ENCODE data around the gene OR2G3.

OR2G3 gene

GRCh38 chr1:247605286-247605685, at the start of gene OR2G3:
TSS of gene OR2G3 (plus strand) at chr1:247605586. CDS start at chr1:247605586, 0 bp downstream.
- Mint-ChIP-seq H3K27me3 (peaks cover 9% of the 10 kb centered on the region), H3K27ac (no peak within 1 kb of the TSS), H3K9me3 (no peaks in the 10 kb centered on the region), H3K4me1 (ENCODE audit: low read depth) (no peaks in the 10 kb centered on the region), H3K36me3 (ENCODE audit: low read depth) (no peaks in the 10 kb centered on the region), H3K4me3 (no peak within 1 kb of the TSS)

- peaks cover 12% of the 10 kb centered on the region for H3K4me1 Mint-ChIP-seq (ENCODE audit: low read depth)
- H3K36me3 Mint-ChIP-seq (ENCODE audit: low read depth), result no peaks in the 10 kb centered on the region
- H3K27me3 Mint-ChIP-seq, result no peaks in the 10 kb centered on the region
- no peaks in the 10 kb centered on the region for H3K9me3 Mint-ChIP-seq
- H3K4me3 Mint-ChIP-seq, result no peak overlapping the region
- H3K27ac Mint-ChIP-seq, result peak overlapping the region; percentile 21
Measured at GRCh38 chr1:247557926-247558674, 47.3 kb upstream of the OR2G3 start.

- H3K27me3 Mint-ChIP-seq, result no peaks in the 10 kb centered on the region
- no peak overlapping the region for H3K27ac Mint-ChIP-seq
- H3K9me3 Mint-ChIP-seq, result no peaks in the 10 kb centered on the region
Measured at GRCh38 chr1:247561711-247562110, 43.7 kb upstream of the OR2G3 start.

GRCh38 chr1:247562198-247562597, 43.2 kb upstream of the OR2G3 start:
- Mint-ChIP-seq H3K36me3 (ENCODE audit: low read depth) (no peaks in the 10 kb centered on the region), H3K4me1 (ENCODE audit: low read depth) (peaks cover 12% of the 10 kb centered on the region), H3K27me3 (no peaks in the 10 kb centered on the region), H3K27ac (no peak overlapping the region), H3K9me3 (no peaks in the 10 kb centered on the region), H3K4me3 (no peak overlapping the region)

More at GRCh38 chr1:247561711-247562110, 43.7 kb upstream of the OR2G3 start:
- H3K36me3 Mint-ChIP-seq (ENCODE audit: low read depth), result no peaks in the 10 kb centered on the region
- H3K4me1 Mint-ChIP-seq (ENCODE audit: low read depth), result peaks cover 12% of the 10 kb centered on the region
- H3K4me3 Mint-ChIP-seq, result no peak overlapping the region

- no peaks in the 10 kb centered on the region for H3K4me1 Mint-ChIP-seq (ENCODE audit: low read depth)
- no peak overlapping the region for H3K4me3 Mint-ChIP-seq
- H3K9me3 Mint-ChIP-seq, result peaks cover 17% of the 10 kb centered on the region
- H3K27ac Mint-ChIP-seq, result no peak overlapping the region
- H3K27me3 Mint-ChIP-seq, result peaks cover 10% of the 10 kb centered on the region
- H3K36me3 Mint-ChIP-seq (ENCODE audit: low read depth), result no peaks in the 10 kb centered on the region
Measured at GRCh38 chr1:247574236-247574635, 31.1 kb upstream of the OR2G3 start.

GRCh38 chr1:247574664-247575063, 30.7 kb upstream of the OR2G3 start:
- Mint-ChIP-seq H3K4me3 (no peak overlapping the region), H3K4me1 (ENCODE audit: low read depth) (no peaks in the 10 kb centered on the region), H3K9me3 (peaks cover 17% of the 10 kb centered on the region)

GRCh38 chr1:247576514-247576913, 28.9 kb upstream of the OR2G3 start:
- Mint-ChIP-seq H3K9me3 (peaks cover 5% of the 10 kb centered on the region), H3K4me3 (no peak overlapping the region), H3K27me3 (peaks cover 10% of the 10 kb centered on the region), H3K36me3 (ENCODE audit: low read depth) (no peaks in the 10 kb centered on the region), H3K4me1 (ENCODE audit: low read depth) (no peaks in the 10 kb centered on the region), H3K27ac (no peak overlapping the region)

More at GRCh38 chr1:247574664-247575063, 30.7 kb upstream of the OR2G3 start:
- peaks cover 10% of the 10 kb centered on the region for H3K27me3 Mint-ChIP-seq
- no peaks in the 10 kb centered on the region for H3K36me3 Mint-ChIP-seq (ENCODE audit: low read depth)
- no peak overlapping the region for H3K27ac Mint-ChIP-seq

- Mint-ChIP-seq H3K36me3 (ENCODE audit: low read depth) (no peaks in the 10 kb centered on the region), H3K4me3 (no peak overlapping the region), H3K9me3 (no peaks in the 10 kb centered on the region), H3K4me1 (ENCODE audit: low read depth) (no peaks in the 10 kb centered on the region), H3K27me3 (no peaks in the 10 kb centered on the region), H3K27ac (no peak overlapping the region)
Measured at GRCh38 chr1:247578946-247579460, 26.4 kb upstream of the OR2G3 start.

GRCh38 chr1:247588060-247588459, 17.3 kb upstream of the OR2G3 start, which contains the start of gene OR2G2:
TSS of gene OR2G2 (plus strand) at chr1:247588360. CDS start at chr1:247588360, 0 bp downstream.
- Mint-ChIP-seq H3K4me3 (no peak within 1 kb of the TSS), H3K27me3 (no peaks in the 10 kb centered on the region), H3K36me3 (ENCODE audit: low read depth) (no peaks in the 10 kb centered on the region), H3K4me1 (ENCODE audit: low read depth) (no peaks in the 10 kb centered on the region), H3K9me3 (peaks cover 8% of the 10 kb centered on the region), H3K27ac (no peak within 1 kb of the TSS)

GRCh38 chr1:247613405-247613804, 8.0 kb downstream of the OR2G3 start:
- no peaks in the 10 kb centered on the region for H3K36me3 Mint-ChIP-seq (ENCODE audit: low read depth)
- no peaks in the 10 kb centered on the region for H3K4me1 Mint-ChIP-seq (ENCODE audit: low read depth)
- peaks cover 6% of the 10 kb centered on the region for H3K27me3 Mint-ChIP-seq
- H3K9me3 Mint-ChIP-seq, result no peaks in the 10 kb centered on the region
- no peak overlapping the region for H3K4me3 Mint-ChIP-seq
- H3K27ac Mint-ChIP-seq, result no peak overlapping the region

GRCh38 chr1:247614625-247615024, 9.2 kb downstream of the OR2G3 start:
- no peaks in the 10 kb centered on the region for H3K36me3 Mint-ChIP-seq (ENCODE audit: low read depth)
- H3K4me1 Mint-ChIP-seq (ENCODE audit: low read depth), result no peaks in the 10 kb centered on the region
- no peak overlapping the region for H3K27ac Mint-ChIP-seq
- no peak overlapping the region for H3K4me3 Mint-ChIP-seq
- H3K9me3 Mint-ChIP-seq, result no peaks in the 10 kb centered on the region
- H3K27me3 Mint-ChIP-seq, result peaks cover 4% of the 10 kb centered on the region

GRCh38 chr1:247627951-247628350, 22.6 kb downstream of the OR2G3 start:
- H3K9me3 Mint-ChIP-seq, result no peaks in the 10 kb centered on the region
- no peak overlapping the region for H3K27ac Mint-ChIP-seq
- no peaks in the 10 kb centered on the region for H3K36me3 Mint-ChIP-seq (ENCODE audit: low read depth)

GRCh38 chr1:247638011-247638410, 32.6 kb downstream of the OR2G3 start:
- no peak overlapping the region for H3K27ac Mint-ChIP-seq
- H3K36me3 Mint-ChIP-seq (ENCODE audit: low read depth), result no peaks in the 10 kb centered on the region
- peaks cover 7% of the 10 kb centered on the region for H3K9me3 Mint-ChIP-seq
- no peak overlapping the region for H3K4me3 Mint-ChIP-seq
- H3K27me3 Mint-ChIP-seq, result peaks cover 27% of the 10 kb centered on the region
- no peaks in the 10 kb centered on the region for H3K4me1 Mint-ChIP-seq (ENCODE audit: low read depth)

More at GRCh38 chr1:247627951-247628350, 22.6 kb downstream of the OR2G3 start:
- Mint-ChIP-seq H3K4me3 (no peak overlapping the region), H3K27me3 (no peaks in the 10 kb centered on the region), H3K4me1 (ENCODE audit: low read depth) (no peaks in the 10 kb centered on the region)

- Mint-ChIP-seq H3K27me3 (peaks cover 27% of the 10 kb centered on the region), H3K9me3 (peaks cover 3% of the 10 kb centered on the region), H3K4me1 (ENCODE audit: low read depth) (no peaks in the 10 kb centered on the region), H3K4me3 (no peak overlapping the region), H3K27ac (no peak overlapping the region), H3K36me3 (ENCODE audit: low read depth) (no peaks in the 10 kb centered on the region)
Measured at GRCh38 chr1:247638781-247639180, 33.4 kb downstream of the OR2G3 start.

GRCh38 chr1:247639381-247639981, 34.1 kb downstream of the OR2G3 start:
- Mint-ChIP-seq H3K36me3 (ENCODE audit: low read depth) (no peaks in the 10 kb centered on the region), H3K4me1 (ENCODE audit: low read depth) (no peaks in the 10 kb centered on the region), H3K27me3 (peaks cover 27% of the 10 kb centered on the region), H3K27ac (no peak overlapping the region), H3K9me3 (peaks cover 6% of the 10 kb centered on the region), H3K4me3 (no peak overlapping the region)

Measured in stimulated activated naive CD8-positive, alpha-beta T cell treated with anti-CD3 and anti-CD28 coated beads, Interleukin-15, Interleukin-2, amounts not matched to agents 100 ng/mL and 50 ng/mL, for 24 hours (primary cell).